GM23338 (cell line): Measurements from ENCODE around the gene CDK4. TPM values are rescaled to one million over a fixed set of nuclear protein-coding genes. Genes with fewer than 3 reads are reported as not detected.

Source experiments
- ATAC-seq: fragments of 200-7000 bp; cut with Tn5 transposase; 3 replicates; pipeline ENCODE4 v1.9.1; 2020
- DNase-seq: peaks from one replicate; pipeline ENCODE4 v3.0.0-alpha.2; 2015; ENCODE audit warnings: low spot score
- H2AFZ ChIP-seq: fragments of 200-600 bp; sonication (generic); 2 replicates; pipeline ENCODE4 v1.8.0; 2016; ENCODE audit warnings: antibody characterized with exemption, mild to moderate bottlenecking, moderate library complexity
- H3F3A ChIP-seq: fragments of 200-600 bp; sonication (generic); replicated peaks from 2 replicates; pipeline ENCODE4 v1.8.0; 2017; ENCODE audit warnings: antibody characterized with exemption, mixed run types, low read depth
- H3K27ac ChIP-seq: fragments of 200-600 bp; sonication (generic); 2 replicates; pipeline ENCODE4 v1.6.1; 2016; ENCODE audit warnings: low read depth
- H3K27me3 ChIP-seq: fragments of 200-600 bp; sonication (generic); 2 replicates; pipeline ENCODE4 v1.8.0; 2016; ENCODE audit warnings: mild to moderate bottlenecking, mixed run types, moderate library complexity; ENCODE audit not compliant: insufficient read depth
- H3K36me3 ChIP-seq: fragments of 200-600 bp; sonication (generic); 2 replicates; pipeline ENCODE4 v1.8.0; 2016; ENCODE audit warnings: mild to moderate bottlenecking; ENCODE audit not compliant: insufficient read depth
- H3K4me1 ChIP-seq: fragments of 200-600 bp; sonication (generic); 2 replicates; pipeline ENCODE4 v1.8.0; 2016; ENCODE audit warnings: mild to moderate bottlenecking, moderate library complexity; ENCODE audit not compliant: insufficient read depth
- H3K4me2 ChIP-seq: fragments of 200-600 bp; sonication (generic); 2 replicates; pipeline ENCODE4 v1.7.1; 2017; ENCODE audit warnings: mixed run types
- H3K4me3 ChIP-seq: fragments of 200-600 bp; sonication (generic); 2 replicates; pipeline ENCODE4 v1.6.1; 2016; ENCODE audit warnings: mixed run types
- H3K79me2 ChIP-seq: fragments of 200-600 bp; sonication (generic); replicated peaks from 2 replicates; pipeline ENCODE4 v1.8.0; 2017; ENCODE audit warnings: mild to moderate bottlenecking; ENCODE audit not compliant: insufficient read depth
- H3K9me2 ChIP-seq: fragments of 200-600 bp; sonication (generic); 2 replicates; pipeline ENCODE4 v1.8.0; 2017; ENCODE audit not compliant: insufficient read depth
- H4K20me1 ChIP-seq: fragments of 200-600 bp; sonication (generic); replicated peaks from 2 replicates; pipeline ENCODE4 v1.8.0; 2017; ENCODE audit warnings: mild to moderate bottlenecking; ENCODE audit not compliant: insufficient read depth
- H3K27ac Mint-ChIP-seq: 2 replicates; pipeline ENCODE4 v1.8.0; 2020; ENCODE audit warnings: inconsistent platforms, mild to moderate bottlenecking, moderate library complexity, mixed read lengths
- H3K27me3 Mint-ChIP-seq: 3 replicates; pipeline ENCODE4 v1.8.0; 2022; ENCODE audit warnings: low read depth, mild to moderate bottlenecking, moderate library complexity, mixed read lengths, inconsistent platforms; ENCODE audit not compliant: insufficient read depth, poor library complexity
- H3K36me3 Mint-ChIP-seq: 3 replicates; pipeline ENCODE4 v1.8.0; 2021; ENCODE audit warnings: low read depth, mild to moderate bottlenecking, inconsistent platforms, moderate library complexity, mixed read lengths
- H3K4me1 Mint-ChIP-seq: 3 replicates; pipeline ENCODE4 v1.8.0; 2020; ENCODE audit warnings: mild to moderate bottlenecking, inconsistent platforms, mixed read lengths
- H3K4me3 Mint-ChIP-seq: 3 replicates; pipeline ENCODE4 v1.8.0; 2021; ENCODE audit warnings: moderate library complexity, mild to moderate bottlenecking, inconsistent platforms, mixed read lengths
- H3K9me3 Mint-ChIP-seq: 3 replicates; pipeline ENCODE4 v1.8.0; 2020; ENCODE audit warnings: moderate library complexity, mild to moderate bottlenecking, inconsistent platforms, mixed read lengths
- CREB1 ChIP-seq: fragments of 250-450 bp; sonication (Bioruptor Pico); IDR thresholded peaks from 2 replicates; pipeline ENCODE4 v1.5.0; 2020; ENCODE audit warnings: low read depth, mild to moderate bottlenecking, moderate library complexity
- CTCF ChIP-seq, 2 experiments: fragments of 200-600 bp in 1 of 2; sonication (generic) in 1 of 2; conservative IDR thresholded peaks; 2 replicates each; pipeline versions ENCODE4 v1.5.1 to v1.6.1; 2016 to 2017; ENCODE audit warnings: antibody characterized with exemption in 2 of 2, low read depth in 2 of 2, mild to moderate bottlenecking in 2 of 2, moderate library complexity in 1 of 2
- EZH2 ChIP-seq: fragments of 200-600 bp; sonication (generic); IDR thresholded peaks from one replicate; pipeline ENCODE4 v1.8.0; 2017; ENCODE audit warnings: antibody characterized with exemption, mild to moderate bottlenecking, low read depth; ENCODE audit not compliant: unreplicated experiment
- EZH2phosphoT487 ChIP-seq: fragments of 200-600 bp; sonication (generic); IDR thresholded peaks from one replicate; pipeline ENCODE4 v1.8.1; 2018; ENCODE audit warnings: antibody characterized with exemption; ENCODE audit not compliant: unreplicated experiment
- NANOG ChIP-seq: IDR thresholded peaks from 2 replicates; pipeline ENCODE4 v1.6.1; 2016; ENCODE audit warnings: antibody characterized with exemption, borderline replicate concordance
- STAT1 ChIP-seq: IDR thresholded peaks from one replicate; pipeline ENCODE4 v1.6.1; 2016; ENCODE audit warnings: antibody characterized with exemption; ENCODE audit not compliant: unreplicated experiment
- ZNF114 ChIP-seq: fragments of 250-450 bp; sonication (Bioruptor Pico); IDR thresholded peaks from 2 replicates; pipeline ENCODE4 v1.5.0; 2020; ENCODE audit warnings: mild to moderate bottlenecking, moderate library complexity
- polyA plus RNA-seq: library from polyadenylated mRNA; unstranded; fragments of >200 nt; fragmentation: Nextera tagmentation; extraction: Ambion mirVana; gene quantifications from 2 replicates; pipeline ENCODE4 v1.2.1, GENCODE V29; 2016
- total RNA-seq: library from RNA; depleted of rRNA; stranded (reverse); fragments of >200 nt; shearing (Covaris generic); gene quantifications from 2 replicates; pipeline ENCODE4 v1.2.3, GENCODE V29; 2014
- TF ChIP-seq, protein P1 (sequence below): IDR thresholded peaks from 2 replicates; pipeline ENCODE4 v1.6.1; 2016; ENCODE audit warnings: antibody characterized with exemption
- TF ChIP-seq, protein P2 (sequence below): IDR thresholded peaks from one replicate; pipeline ENCODE4 v1.6.1; 2018; ENCODE audit warnings: antibody characterized with exemption; ENCODE audit not compliant: unreplicated experiment

CDK4 gene
- total and polyA plus RNA-seq, 2 experiments from 2014 or later, result 105 to 198 TPM

DNA sequence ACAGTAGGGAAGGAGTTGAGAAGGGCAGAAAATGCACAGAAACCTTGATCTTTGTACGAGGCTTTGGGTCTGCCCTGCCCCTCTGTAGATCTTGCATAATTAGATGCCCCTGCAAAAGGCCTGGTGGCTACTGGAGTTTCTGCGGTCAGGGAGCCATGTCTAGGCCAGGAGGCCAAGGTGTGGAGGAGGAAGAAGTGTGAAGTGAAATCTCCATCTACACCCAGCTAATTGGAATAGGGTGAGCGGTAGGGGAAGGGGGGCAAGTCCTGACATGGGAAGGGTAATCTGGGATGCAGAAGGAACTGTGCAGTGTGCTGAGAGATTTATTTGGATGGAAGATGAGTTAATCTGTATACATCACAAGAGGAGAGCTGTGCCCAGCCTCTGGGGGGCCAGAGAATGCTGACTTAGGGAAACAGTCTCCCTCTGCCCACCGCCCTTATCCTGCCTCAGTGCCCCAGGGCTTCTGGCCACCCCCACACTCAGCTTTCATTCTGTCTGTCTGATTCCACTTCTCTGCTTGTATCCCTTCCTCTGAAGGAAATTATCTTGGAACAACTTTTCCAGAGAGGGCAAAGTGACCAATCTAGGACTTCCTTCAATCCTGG, 9.4 kb upstream of the CDK4 start:
- TF ChIP-seq EZH2phosphoT487 (no peak), NANOG (no peak), CREB1 (no peak), CTCF (conservative IDR thresholded peaks at IDR 0.05; ENCODE audit: low read depth in 2 of 2) (no peak), STAT1 (no peak), EZH2 (no peak), ZNF114 (CRISPR knock-in tag) (no peak)
- TF ChIP-seq, protein P1, sequence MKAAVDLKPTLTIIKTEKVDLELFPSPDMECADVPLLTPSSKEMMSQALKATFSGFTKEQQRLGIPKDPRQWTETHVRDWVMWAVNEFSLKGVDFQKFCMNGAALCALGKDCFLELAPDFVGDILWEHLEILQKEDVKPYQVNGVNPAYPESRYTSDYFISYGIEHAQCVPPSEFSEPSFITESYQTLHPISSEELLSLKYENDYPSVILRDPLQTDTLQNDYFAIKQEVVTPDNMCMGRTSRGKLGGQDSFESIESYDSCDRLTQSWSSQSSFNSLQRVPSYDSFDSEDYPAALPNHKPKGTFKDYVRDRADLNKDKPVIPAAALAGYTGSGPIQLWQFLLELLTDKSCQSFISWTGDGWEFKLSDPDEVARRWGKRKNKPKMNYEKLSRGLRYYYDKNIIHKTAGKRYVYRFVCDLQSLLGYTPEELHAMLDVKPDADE, result no peak
- TF ChIP-seq, protein P2, sequence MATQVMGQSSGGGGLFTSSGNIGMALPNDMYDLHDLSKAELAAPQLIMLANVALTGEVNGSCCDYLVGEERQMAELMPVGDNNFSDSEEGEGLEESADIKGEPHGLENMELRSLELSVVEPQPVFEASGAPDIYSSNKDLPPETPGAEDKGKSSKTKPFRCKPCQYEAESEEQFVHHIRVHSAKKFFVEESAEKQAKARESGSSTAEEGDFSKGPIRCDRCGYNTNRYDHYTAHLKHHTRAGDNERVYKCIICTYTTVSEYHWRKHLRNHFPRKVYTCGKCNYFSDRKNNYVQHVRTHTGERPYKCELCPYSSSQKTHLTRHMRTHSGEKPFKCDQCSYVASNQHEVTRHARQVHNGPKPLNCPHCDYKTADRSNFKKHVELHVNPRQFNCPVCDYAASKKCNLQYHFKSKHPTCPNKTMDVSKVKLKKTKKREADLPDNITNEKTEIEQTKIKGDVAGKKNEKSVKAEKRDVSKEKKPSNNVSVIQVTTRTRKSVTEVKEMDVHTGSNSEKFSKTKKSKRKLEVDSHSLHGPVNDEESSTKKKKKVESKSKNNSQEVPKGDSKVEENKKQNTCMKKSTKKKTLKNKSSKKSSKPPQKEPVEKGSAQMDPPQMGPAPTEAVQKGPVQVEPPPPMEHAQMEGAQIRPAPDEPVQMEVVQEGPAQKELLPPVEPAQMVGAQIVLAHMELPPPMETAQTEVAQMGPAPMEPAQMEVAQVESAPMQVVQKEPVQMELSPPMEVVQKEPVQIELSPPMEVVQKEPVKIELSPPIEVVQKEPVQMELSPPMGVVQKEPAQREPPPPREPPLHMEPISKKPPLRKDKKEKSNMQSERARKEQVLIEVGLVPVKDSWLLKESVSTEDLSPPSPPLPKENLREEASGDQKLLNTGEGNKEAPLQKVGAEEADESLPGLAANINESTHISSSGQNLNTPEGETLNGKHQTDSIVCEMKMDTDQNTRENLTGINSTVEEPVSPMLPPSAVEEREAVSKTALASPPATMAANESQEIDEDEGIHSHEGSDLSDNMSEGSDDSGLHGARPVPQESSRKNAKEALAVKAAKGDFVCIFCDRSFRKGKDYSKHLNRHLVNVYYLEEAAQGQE, result no peak
- peaks cover 4% of the 10 kb centered on the region; the same call in 1 of the 2 replicates for H4K20me1 ChIP-seq

More for the DNA sequence above, 9.4 kb upstream of the CDK4 start:
- Histone ChIP-seq H3K4me2 (no peak overlapping the region), H3K4me3 (no peak overlapping the region), H3K9me2 (no peaks in the 10 kb centered on the region), H3F3A (peaks cover 9% of the 10 kb centered on the region), H3K4me1 (peaks cover 17% of the 10 kb centered on the region), H3K79me2 (no peaks in the 10 kb centered on the region), H3K27ac (no peak overlapping the region), H3K27me3 (peaks cover 94% of the 10 kb centered on the region), H3K36me3 (no peaks in the 10 kb centered on the region), H2AFZ (no peak overlapping the region)
- ATAC-seq (no peak), DNase-seq (no peak)
- H3K4me1 Mint-ChIP-seq, result peaks cover 29% of the 10 kb centered on the region
- peaks cover 71% of the 10 kb centered on the region for H3K27me3 Mint-ChIP-seq
- H3K36me3 Mint-ChIP-seq, result no peaks in the 10 kb centered on the region; the same call in 2 of the 3 replicates
- H3K9me3 Mint-ChIP-seq, result no peaks in the 10 kb centered on the region
- H3K4me3 Mint-ChIP-seq, result peak overlapping the region; percentile 18; the same call in 1 of the 3 replicates
- no peak overlapping the region for H3K27ac Mint-ChIP-seq
